SH-SY5Y (cell line): Measurements from ENCODE around the gene TAPT1.

Source experiments
- GATA2 ChIP-seq: IDR thresholded peaks from 2 replicates; pipeline ENCODE4 v1.6.1; 2011; ENCODE audit warnings: mild to moderate bottlenecking, low read depth, low read length
- GATA3 ChIP-seq: IDR thresholded peaks from 2 replicates; pipeline ENCODE4 v1.6.1; 2011; ENCODE audit warnings: low read depth, mild to moderate bottlenecking, low read length, moderate library complexity

Gene TAPT1

GRCh38 chr4:16231570-16232245 lies 5.4 kb upstream of the TAPT1 start:
- TF ChIP-seq GATA2: no peak
- no peak for TF ChIP-seq GATA3

- TF ChIP-seq GATA3: no peak
- TF ChIP-seq GATA2: no peak
These were observed 4.0 kb upstream of the TAPT1 start for GRCh38 chr4:16230308-16230707.

- TF ChIP-seq GATA2 (no peak), GATA3 (no peak)
These were observed 3.3 kb upstream of the TAPT1 start for GRCh38 chr4:16229604-16230003.

GRCh38 chr4:16227462-16227868 lies 1.2 kb upstream of the TAPT1 start:
- TF ChIP-seq GATA3: no peak
- no peak for TF ChIP-seq GATA2

GRCh38 chr4:16226816-16227461 lies 668 bp upstream of the TAPT1 start:
- TF ChIP-seq GATA3: no peak
- no peak for TF ChIP-seq GATA2

GRCh38 chr4:16225167-16225862 lies 956 bp downstream of the TAPT1 start:
- TF ChIP-seq GATA2 (no peak), GATA3 (no peak)

GRCh38 chr4:16224264-16225166 lies 1.8 kb downstream of the TAPT1 start:
- TF ChIP-seq GATA2 (no peak), GATA3 (no peak)

- TF ChIP-seq GATA2 (no peak), GATA3 (no peak)
These were observed 3.2 kb downstream of the TAPT1 start for GRCh38 chr4:16222957-16223527.

GRCh38 chr4:16218950-16219349 lies 7.3 kb downstream of the TAPT1 start:
- TF ChIP-seq GATA2 (no peak), GATA3 (no peak)

GRCh38 chr4:16217300-16218051 lies 8.8 kb downstream of the TAPT1 start:
- TF ChIP-seq GATA2 (no peak), GATA3 (no peak)

- TF ChIP-seq GATA2: no peak
- TF ChIP-seq GATA3: no peak
These were observed 13.2 kb downstream of the TAPT1 start for GRCh38 chr4:16213121-16213520.

- TF ChIP-seq GATA3 (no peak), GATA2 (no peak)
These were observed 14.0 kb downstream of the TAPT1 start for GRCh38 chr4:16212138-16212782.
